Activated CD4-positive, alpha-beta T cell treated with anti-CD3 and anti-CD28 coated beads for 48 hours (primary cell): Measurements from ENCODE around the gene SUSD5.
"Not testable (repeated sequence)": the region's sequence is repeated elsewhere in the genome, so short reads cannot be mapped to it uniquely, and the experiment has no call there.

Experiments used
- DNase-seq: peaks from one replicate; pipeline ENCODE4 v3.0.0-alpha.2; 2020

Gene SUSD5

GRCh38 chr3:33111581-33111980, 107.0 kb downstream of the SUSD5 start:
- peak; percentile 15 for DNase-seq

- DNase-seq, result not testable (repeated sequence)
These were observed 111.8 kb downstream of the SUSD5 start for GRCh38 chr3:33106854-33107253.

- DNase-seq, result no peak
These were observed 113.2 kb downstream of the SUSD5 start for GRCh38 chr3:33105341-33105948.

- no peak for DNase-seq
These were observed 113.8 kb downstream of the SUSD5 start for GRCh38 chr3:33104803-33105202.

- DNase-seq, result no peak
These were observed 115.1 kb downstream of the SUSD5 start for GRCh38 chr3:33103480-33103879.

- no peak for DNase-seq
These were observed 115.6 kb downstream of the SUSD5 start for GRCh38 chr3:33103034-33103433.

GRCh38 chr3:33100229-33100628, 118.4 kb downstream of the SUSD5 start:
- DNase-seq, result no peak
